Liver (tissue), 9 donors: Measurements from ENCODE around the gene PITRM1. TPM values are rescaled to one million over a fixed set of nuclear protein-coding genes. Genes with fewer than 3 reads are reported as not detected.

ENCODE experiments used
- DNase-seq: peaks from one replicate; pipeline ENCODE4 v3.0.0-alpha.2; 2017; ENCODE audit warnings: low spot score
- H3K27ac ChIP-seq, 2 donors: one replicate each; pipeline ENCODE4 v1.7.0; 2013; ENCODE audit warnings: inconsistent platforms in 2 of 2, low read length in 2 of 2, control low read depth in 1 of 2, low read depth in 1 of 2, mild to moderate bottlenecking in 1 of 2
- H3K27me3 ChIP-seq, 4 donors: one replicate each; pipeline versions ENCODE4 v1.6.1 to v1.7.0; 2013; ENCODE audit warnings: low read length in 3 of 4, inconsistent platforms in 1 of 4, mild to moderate bottlenecking in 1 of 4, moderate library complexity in 1 of 4; ENCODE audit not compliant: control insufficient read depth in 4 of 4, insufficient read depth in 4 of 4
- H3K36me3 ChIP-seq, 4 donors: one replicate each; pipeline versions ENCODE4 v1.6.1 to v1.7.0; 2013; ENCODE audit warnings: low read length in 3 of 4, mild to moderate bottlenecking in 3 of 4, low read depth in 1 of 4, moderate library complexity in 1 of 4; ENCODE audit not compliant: control insufficient read depth in 4 of 4, insufficient read depth in 3 of 4
- H3K4me1 ChIP-seq, 4 donors: one replicate each; pipeline versions ENCODE4 v1.6.1 to v1.7.0; 2013; ENCODE audit warnings: low read length in 3 of 4, mild to moderate bottlenecking in 3 of 4, moderate library complexity in 1 of 4; ENCODE audit not compliant: control insufficient read depth in 4 of 4, insufficient read depth in 4 of 4
- H3K4me3 ChIP-seq, 3 donors: one replicate each; pipeline versions ENCODE4 v1.6.1 to v1.7.0; 2013; ENCODE audit warnings: low read length in 3 of 3, control low read depth in 1 of 3, low read depth in 1 of 3, mild to moderate bottlenecking in 1 of 3
- H3K9ac ChIP-seq, 2 donors: one replicate each; pipeline ENCODE4 v1.7.0; 2013; ENCODE audit warnings: low read length in 2 of 2, mild to moderate bottlenecking in 2 of 2, moderate library complexity in 2 of 2, control low read depth in 1 of 2, low read depth in 1 of 2
- H3K9me3 ChIP-seq, 4 donors: one replicate each; pipeline versions ENCODE4 v1.6.1 to v1.7.0; 2013; ENCODE audit warnings: low read length in 3 of 4; ENCODE audit not compliant: control insufficient read depth in 4 of 4
- EGR1 ChIP-seq, 2 donors: IDR thresholded peaks; 2 replicates each; pipeline ENCODE4 v1.6.1; 2016 to 2018; ENCODE audit warnings: antibody characterized with exemption in 2 of 2, low read depth in 2 of 2
- FOXA2 ChIP-seq: IDR thresholded peaks from 2 replicates; pipeline ENCODE4 v1.6.1; 2016; ENCODE audit warnings: antibody characterized with exemption
- GABPA ChIP-seq, 2 donors: IDR thresholded peaks in 1 of 2; conservative IDR thresholded peaks in 1 of 2; 2 replicates each; pipeline ENCODE4 v1.6.1; 2016; ENCODE audit warnings: antibody characterized with exemption in 2 of 2, mild to moderate bottlenecking in 1 of 2, moderate library complexity in 1 of 2
- HNF4A ChIP-seq, 2 donors: conservative IDR thresholded peaks; 2 replicates each; pipeline ENCODE4 v1.6.1; 2016; ENCODE audit warnings: antibody characterized with exemption in 2 of 2, mild to moderate bottlenecking in 2 of 2
- HNF4G ChIP-seq: IDR thresholded peaks from 2 replicates; pipeline ENCODE4 v1.6.1; 2016; ENCODE audit warnings: antibody characterized with exemption
- NR2F2 ChIP-seq: IDR thresholded peaks from 2 replicates; pipeline ENCODE4 v1.6.1; 2016; ENCODE audit warnings: antibody characterized with exemption
- RAD21 ChIP-seq, 2 donors: IDR thresholded peaks; 2 replicates each; pipeline ENCODE4 v1.6.1; 2016; ENCODE audit warnings: antibody characterized with exemption in 2 of 2, mild to moderate bottlenecking in 2 of 2
- RXRA ChIP-seq, 2 donors: IDR thresholded peaks; 2 replicates each; pipeline ENCODE4 v1.6.1; 2017 to 2018; ENCODE audit warnings: antibody characterized with exemption in 2 of 2, mild to moderate bottlenecking in 1 of 2
- SP1 ChIP-seq: IDR thresholded peaks from 2 replicates; pipeline ENCODE4 v1.6.1; 2018; ENCODE audit warnings: antibody characterized with exemption, mild to moderate bottlenecking
- TAF1 ChIP-seq: conservative IDR thresholded peaks from 2 replicates; pipeline ENCODE4 v1.6.1; 2016; ENCODE audit warnings: antibody characterized with exemption, mild to moderate bottlenecking
- YY1 ChIP-seq: IDR thresholded peaks from 2 replicates; pipeline ENCODE4 v1.6.1; 2016; ENCODE audit warnings: antibody characterized with exemption, mild to moderate bottlenecking
- WGBS: extraction: QIAGEN DNeasy Blood & Tissue Kit; methylation state at CpG from one replicate; pipeline ENCODE4 v1.1.7; 2013; 5-methylcytosine and 5-hydroxymethylcytosine counted together
- polyA plus RNA-seq, 2 donors: library from polyadenylated mRNA; stranded (reverse) in 1 of 2; unstranded in 1 of 2; fragments of 200-250 nt in 1 of 2; fragments of >200 nt in 1 of 2; fragmentation: Nextera tagmentation in 1 of 2; extraction: Ambion mirVana in 1 of 2; gene quantifications; one replicate each; pipeline versions ENCODE4 v1.2.1 to v1.2.3, GENCODE V29; 2013 to 2015
- total RNA-seq, 2 donors: library from RNA; depleted of rRNA; stranded (reverse); fragments of >200 nt; gene quantifications; one replicate each; pipeline ENCODE4 v1.2.3, GENCODE V29; 2014
- TF ChIP-seq, protein P1 (sequence below): IDR thresholded peaks from 2 replicates; pipeline ENCODE4 v1.6.1; 2016; ENCODE audit warnings: antibody characterized with exemption, mild to moderate bottlenecking
- TF ChIP-seq, protein P2 (sequence below): IDR thresholded peaks from 2 replicates; pipeline ENCODE4 v1.6.1; 2016; ENCODE audit warnings: antibody characterized with exemption
- TF ChIP-seq, protein P3 (sequence below): IDR thresholded peaks from 2 replicates; pipeline ENCODE4 v1.6.1; 2016; ENCODE audit warnings: antibody characterized with exemption
- TF ChIP-seq, protein P4 (sequence below): fragments of 150-350 bp; IDR thresholded peaks from 2 replicates; pipeline ENCODE4 v1.5.1; 2017; ENCODE audit warnings: improper control_type of control experiment, low read depth, low read length; ENCODE audit not compliant: missing input control
- donor health status: healthy.
- donor health status: healthy.
- donor health status: healthy.
- donor health status: healthy.
- donor health status: healthy.

Gene PITRM1
- total and polyA plus RNA-seq, 4 donors = 21.1 to 43.1 (median 27.7) TPM

DNA sequence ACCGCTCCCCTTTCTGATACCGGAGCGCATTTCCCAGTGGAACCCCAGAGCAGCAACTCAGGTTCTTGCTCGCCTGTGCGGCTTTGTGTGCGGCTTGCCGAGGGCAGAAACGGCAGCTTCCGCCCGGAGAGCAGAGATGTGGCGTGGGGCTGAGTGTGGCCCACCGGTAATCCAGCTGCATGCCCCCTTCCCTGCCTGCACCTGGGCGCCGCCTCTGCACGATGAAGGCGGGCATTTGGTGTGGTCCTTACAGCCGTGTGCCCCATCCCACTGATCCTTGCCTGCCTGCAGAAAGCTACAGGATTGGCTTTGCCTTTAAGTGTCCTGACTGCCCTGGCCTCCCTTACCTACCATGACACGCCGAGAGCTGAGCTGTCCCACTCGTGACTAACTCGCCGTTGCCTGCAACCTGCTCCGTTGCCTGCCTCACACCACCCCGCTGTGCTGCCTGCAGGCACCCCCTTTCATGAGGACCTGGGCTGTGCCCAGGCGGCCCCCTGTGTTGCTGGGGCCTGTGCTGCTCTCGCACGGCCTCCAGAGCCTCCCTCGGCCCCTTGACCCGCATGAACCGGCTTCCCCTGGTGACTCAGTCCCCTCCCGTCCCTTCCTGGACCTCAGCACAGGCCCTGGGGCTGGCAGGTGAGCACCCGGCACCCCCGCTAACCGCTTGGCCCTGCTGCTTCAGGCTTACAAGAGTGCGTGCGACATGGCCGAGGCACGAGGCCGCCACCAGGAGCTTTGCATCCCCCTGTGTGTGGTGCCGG, 48.0 kb downstream of the PITRM1 start:
- no peak for TF ChIP-seq RAD21 (IDR thresholded peaks at IDR 0.05)
- no peak for TF ChIP-seq SP1
- no peak for TF ChIP-seq HNF4G
- TF ChIP-seq YY1 = no peak
- no peak for TF ChIP-seq EGR1 (IDR thresholded peaks at IDR 0.05; ENCODE audit: low read depth in 2 of 2)
- TF ChIP-seq, protein P1, sequence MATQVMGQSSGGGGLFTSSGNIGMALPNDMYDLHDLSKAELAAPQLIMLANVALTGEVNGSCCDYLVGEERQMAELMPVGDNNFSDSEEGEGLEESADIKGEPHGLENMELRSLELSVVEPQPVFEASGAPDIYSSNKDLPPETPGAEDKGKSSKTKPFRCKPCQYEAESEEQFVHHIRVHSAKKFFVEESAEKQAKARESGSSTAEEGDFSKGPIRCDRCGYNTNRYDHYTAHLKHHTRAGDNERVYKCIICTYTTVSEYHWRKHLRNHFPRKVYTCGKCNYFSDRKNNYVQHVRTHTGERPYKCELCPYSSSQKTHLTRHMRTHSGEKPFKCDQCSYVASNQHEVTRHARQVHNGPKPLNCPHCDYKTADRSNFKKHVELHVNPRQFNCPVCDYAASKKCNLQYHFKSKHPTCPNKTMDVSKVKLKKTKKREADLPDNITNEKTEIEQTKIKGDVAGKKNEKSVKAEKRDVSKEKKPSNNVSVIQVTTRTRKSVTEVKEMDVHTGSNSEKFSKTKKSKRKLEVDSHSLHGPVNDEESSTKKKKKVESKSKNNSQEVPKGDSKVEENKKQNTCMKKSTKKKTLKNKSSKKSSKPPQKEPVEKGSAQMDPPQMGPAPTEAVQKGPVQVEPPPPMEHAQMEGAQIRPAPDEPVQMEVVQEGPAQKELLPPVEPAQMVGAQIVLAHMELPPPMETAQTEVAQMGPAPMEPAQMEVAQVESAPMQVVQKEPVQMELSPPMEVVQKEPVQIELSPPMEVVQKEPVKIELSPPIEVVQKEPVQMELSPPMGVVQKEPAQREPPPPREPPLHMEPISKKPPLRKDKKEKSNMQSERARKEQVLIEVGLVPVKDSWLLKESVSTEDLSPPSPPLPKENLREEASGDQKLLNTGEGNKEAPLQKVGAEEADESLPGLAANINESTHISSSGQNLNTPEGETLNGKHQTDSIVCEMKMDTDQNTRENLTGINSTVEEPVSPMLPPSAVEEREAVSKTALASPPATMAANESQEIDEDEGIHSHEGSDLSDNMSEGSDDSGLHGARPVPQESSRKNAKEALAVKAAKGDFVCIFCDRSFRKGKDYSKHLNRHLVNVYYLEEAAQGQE = no peak
- TF ChIP-seq TAF1 = no peak
- TF ChIP-seq, protein P2, sequence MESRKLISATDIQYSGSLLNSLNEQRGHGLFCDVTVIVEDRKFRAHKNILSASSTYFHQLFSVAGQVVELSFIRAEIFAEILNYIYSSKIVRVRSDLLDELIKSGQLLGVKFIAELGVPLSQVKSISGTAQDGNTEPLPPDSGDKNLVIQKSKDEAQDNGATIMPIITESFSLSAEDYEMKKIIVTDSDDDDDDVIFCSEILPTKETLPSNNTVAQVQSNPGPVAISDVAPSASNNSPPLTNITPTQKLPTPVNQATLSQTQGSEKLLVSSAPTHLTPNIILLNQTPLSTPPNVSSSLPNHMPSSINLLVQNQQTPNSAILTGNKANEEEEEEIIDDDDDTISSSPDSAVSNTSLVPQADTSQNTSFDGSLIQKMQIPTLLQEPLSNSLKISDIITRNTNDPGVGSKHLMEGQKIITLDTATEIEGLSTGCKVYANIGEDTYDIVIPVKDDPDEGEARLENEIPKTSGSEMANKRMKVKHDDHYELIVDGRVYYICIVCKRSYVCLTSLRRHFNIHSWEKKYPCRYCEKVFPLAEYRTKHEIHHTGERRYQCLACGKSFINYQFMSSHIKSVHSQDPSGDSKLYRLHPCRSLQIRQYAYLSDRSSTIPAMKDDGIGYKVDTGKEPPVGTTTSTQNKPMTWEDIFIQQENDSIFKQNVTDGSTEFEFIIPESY = no peak
- TF ChIP-seq, protein P3, sequence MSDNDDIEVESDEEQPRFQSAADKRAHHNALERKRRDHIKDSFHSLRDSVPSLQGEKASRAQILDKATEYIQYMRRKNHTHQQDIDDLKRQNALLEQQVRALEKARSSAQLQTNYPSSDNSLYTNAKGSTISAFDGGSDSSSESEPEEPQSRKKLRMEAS = no peak
- TF ChIP-seq HNF4A (conservative IDR thresholded peaks at IDR 0.05) = no peak
- TF ChIP-seq NR2F2 = no peak
- TF ChIP-seq, protein P4, sequence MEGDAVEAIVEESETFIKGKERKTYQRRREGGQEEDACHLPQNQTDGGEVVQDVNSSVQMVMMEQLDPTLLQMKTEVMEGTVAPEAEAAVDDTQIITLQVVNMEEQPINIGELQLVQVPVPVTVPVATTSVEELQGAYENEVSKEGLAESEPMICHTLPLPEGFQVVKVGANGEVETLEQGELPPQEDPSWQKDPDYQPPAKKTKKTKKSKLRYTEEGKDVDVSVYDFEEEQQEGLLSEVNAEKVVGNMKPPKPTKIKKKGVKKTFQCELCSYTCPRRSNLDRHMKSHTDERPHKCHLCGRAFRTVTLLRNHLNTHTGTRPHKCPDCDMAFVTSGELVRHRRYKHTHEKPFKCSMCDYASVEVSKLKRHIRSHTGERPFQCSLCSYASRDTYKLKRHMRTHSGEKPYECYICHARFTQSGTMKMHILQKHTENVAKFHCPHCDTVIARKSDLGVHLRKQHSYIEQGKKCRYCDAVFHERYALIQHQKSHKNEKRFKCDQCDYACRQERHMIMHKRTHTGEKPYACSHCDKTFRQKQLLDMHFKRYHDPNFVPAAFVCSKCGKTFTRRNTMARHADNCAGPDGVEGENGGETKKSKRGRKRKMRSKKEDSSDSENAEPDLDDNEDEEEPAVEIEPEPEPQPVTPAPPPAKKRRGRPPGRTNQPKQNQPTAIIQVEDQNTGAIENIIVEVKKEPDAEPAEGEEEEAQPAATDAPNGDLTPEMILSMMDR = no peak
- no peak for TF ChIP-seq FOXA2
- TF ChIP-seq RXRA (IDR thresholded peaks at IDR 0.05) = no peak
- TF ChIP-seq GABPA (IDR thresholded peaks at IDR 0.05 in 1 of 2, conservative IDR thresholded peaks at IDR 0.05 in 1 of 2) = no peak
- no peak overlapping the region for H3K4me3 ChIP-seq
- H3K27me3 ChIP-seq = no peaks in the 10 kb centered on the region
- H3K9ac ChIP-seq = no peak overlapping the region
- 94% methylated on average over 40 of the region's 40 CpGs for WGBS
- no peak for DNase-seq
- H3K9me3 ChIP-seq = peaks cover 0 to 1% (median 0%) of the 10 kb centered on the region in 4 donors
- peaks cover 0 to 2% (median 0%) of the 10 kb centered on the region in 4 donors for H3K36me3 ChIP-seq
- no peaks in the 10 kb centered on the region for H3K4me1 ChIP-seq
- no peak overlapping the region for H3K27ac ChIP-seq
